ENCODE results near the gene GON7.

The GON7 gene

DNA sequence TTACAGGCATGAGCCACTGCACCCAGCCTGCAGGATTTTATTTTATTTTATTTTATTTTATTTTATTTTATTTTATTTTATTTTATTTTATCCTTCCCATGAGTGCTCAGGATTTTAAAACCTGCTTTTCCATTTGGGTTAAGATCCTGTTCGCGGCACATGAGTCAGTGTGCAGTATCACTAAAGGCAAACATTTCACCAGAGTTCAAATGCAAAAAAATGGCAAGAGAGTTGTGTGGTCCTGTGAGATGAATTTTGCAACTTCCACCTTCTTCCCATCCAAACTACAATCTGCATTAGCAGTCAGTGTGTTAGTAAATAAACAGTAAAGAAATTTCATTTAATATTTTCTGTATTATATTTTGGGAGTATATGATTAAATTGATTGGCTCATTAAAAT lies 51.2 kb downstream of the GON7 start:
- DNase-seq, result no peak

GRCh38 chr14:93153121-93153520 lies 53.7 kb downstream of the GON7 start:
- no peak for DNase-seq
